ENCODE results near the gene ARRDC5. TPM values are rescaled to one million over a fixed set of nuclear protein-coding genes. Genes with fewer than 3 reads are reported as not detected.
"Not testable (repeated sequence)": the region's sequence is repeated elsewhere in the genome, so short reads cannot be mapped to it uniquely, and the experiment has no call there.

Gene ARRDC5
- total and polyA plus RNA-seq, 2 donors (not counting 1 experiment from before 2014, with no cell fraction given), result not detected

GRCh38 chr19:4889034-4889815 lies 13.5 kb downstream of the ARRDC5 start:
- Histone ChIP-seq H3K27ac (ENCODE audit: insufficient read depth, low read length) (no peak overlapping the region), H2AFZ (ENCODE audit: low read length) (no peak overlapping the region), H3K36me3 (ENCODE audit: control insufficient read depth, insufficient read depth, low read length) (no peaks in the 10 kb centered on the region), H3K9me3 (ENCODE audit: control insufficient read depth, insufficient read depth, low read depth, low read length) (no peaks in the 10 kb centered on the region), H3K79me2 (ENCODE audit: control insufficient read depth, insufficient read depth, low read length) (no peaks in the 10 kb centered on the region), H3K4me2 (ENCODE audit: extremely low read depth, insufficient read depth, low read length) (no peak overlapping the region), H3K4me3 (replicated peaks in 1 of 4; ENCODE audit: control extremely low read depth in 1 of 4, insufficient read depth in 1 of 4, low read depth in 3 of 4, low read length in 4 of 4) (no peak overlapping the region), H4K20me1 (ENCODE audit: control insufficient read depth, extremely low read depth, insufficient read depth, low read length) (no peaks in the 10 kb centered on the region), H3K4me1 (ENCODE audit: control insufficient read depth, extremely low read depth, insufficient read depth, low read length) (no peaks in the 10 kb centered on the region), H3K27me3 (ENCODE audit: control insufficient read depth, insufficient read depth, low read length) (no peaks in the 10 kb centered on the region), H3K9ac (ENCODE audit: insufficient read depth, low read length) (no peak overlapping the region)
- TF ChIP-seq EZH2 (IDR thresholded peaks at IDR 0.05; ENCODE audit: low read length, missing control alignments), result no peak
- TF ChIP-seq CTCF (conservative IDR thresholded peaks at IDR 0.05 in 1 of 2, IDR thresholded peaks at IDR 0.05 in 1 of 2; ENCODE audit: low read depth in 1 of 2, low read length in 2 of 2), result no peak
- DNase-seq (ENCODE audit: low read depth in 2 of 2), result peak in 1 of 2 donors; percentile 75

- DNase-seq (ENCODE audit: low read depth in 2 of 2); H3K9ac ChIP-seq (ENCODE audit: insufficient read depth, low read length); H3K79me2 ChIP-seq (ENCODE audit: control insufficient read depth, insufficient read depth, low read length); H3K4me2 ChIP-seq (ENCODE audit: extremely low read depth, insufficient read depth, low read length); H3K4me1 ChIP-seq (ENCODE audit: control insufficient read depth, extremely low read depth, insufficient read depth, low read length); H3K27ac ChIP-seq (ENCODE audit: insufficient read depth, low read length); H3K9me3 ChIP-seq (ENCODE audit: control insufficient read depth, insufficient read depth, low read depth, low read length); H3K36me3 ChIP-seq (ENCODE audit: control insufficient read depth, insufficient read depth, low read length); H4K20me1 ChIP-seq (ENCODE audit: control insufficient read depth, extremely low read depth, insufficient read depth, low read length); H2AFZ ChIP-seq (ENCODE audit: low read length); H3K27me3 ChIP-seq (ENCODE audit: control insufficient read depth, insufficient read depth, low read length); H3K4me3 ChIP-seq (replicated peaks in 1 of 4; ENCODE audit: control extremely low read depth in 1 of 4, insufficient read depth in 1 of 4, low read depth in 3 of 4, low read length in 4 of 4): not testable (repeated sequence)
These were observed 14.9 kb downstream of the ARRDC5 start for GRCh38 chr19:4887803-4888202.

GRCh38 chr19:4884993-4885392 lies 17.7 kb downstream of the ARRDC5 start:
- not testable (repeated sequence) for H3K9me3 ChIP-seq (ENCODE audit: control insufficient read depth, insufficient read depth, low read depth, low read length); DNase-seq (ENCODE audit: low read depth in 2 of 2); H3K36me3 ChIP-seq (ENCODE audit: control insufficient read depth, insufficient read depth, low read length); H3K4me2 ChIP-seq (ENCODE audit: extremely low read depth, insufficient read depth, low read length); H2AFZ ChIP-seq (ENCODE audit: low read length); H4K20me1 ChIP-seq (ENCODE audit: control insufficient read depth, extremely low read depth, insufficient read depth, low read length); H3K9ac ChIP-seq (ENCODE audit: insufficient read depth, low read length); H3K4me3 ChIP-seq (replicated peaks in 1 of 4; ENCODE audit: control extremely low read depth in 1 of 4, insufficient read depth in 1 of 4, low read depth in 3 of 4, low read length in 4 of 4); H3K27ac ChIP-seq (ENCODE audit: insufficient read depth, low read length); H3K4me1 ChIP-seq (ENCODE audit: control insufficient read depth, extremely low read depth, insufficient read depth, low read length); H3K79me2 ChIP-seq (ENCODE audit: control insufficient read depth, insufficient read depth, low read length); H3K27me3 ChIP-seq (ENCODE audit: control insufficient read depth, insufficient read depth, low read length)

- not testable (repeated sequence) for DNase-seq (ENCODE audit: low read depth in 2 of 2); H3K27ac ChIP-seq (ENCODE audit: insufficient read depth, low read length)
These were observed 19.8 kb downstream of the ARRDC5 start for GRCh38 chr19:4882874-4883273.

More at GRCh38 chr19:4882874-4883273, 19.8 kb downstream of the ARRDC5 start:
- not testable (repeated sequence) for H3K27me3 ChIP-seq (ENCODE audit: control insufficient read depth, insufficient read depth, low read length); H3K79me2 ChIP-seq (ENCODE audit: control insufficient read depth, insufficient read depth, low read length); H3K36me3 ChIP-seq (ENCODE audit: control insufficient read depth, insufficient read depth, low read length); H3K9me3 ChIP-seq (ENCODE audit: control insufficient read depth, insufficient read depth, low read depth, low read length); H3K4me2 ChIP-seq (ENCODE audit: extremely low read depth, insufficient read depth, low read length); H3K4me1 ChIP-seq (ENCODE audit: control insufficient read depth, extremely low read depth, insufficient read depth, low read length); H4K20me1 ChIP-seq (ENCODE audit: control insufficient read depth, extremely low read depth, insufficient read depth, low read length); H3K4me3 ChIP-seq (replicated peaks in 1 of 4; ENCODE audit: control extremely low read depth in 1 of 4, insufficient read depth in 1 of 4, low read depth in 3 of 4, low read length in 4 of 4); H3K9ac ChIP-seq (ENCODE audit: insufficient read depth, low read length); H2AFZ ChIP-seq (ENCODE audit: low read length)
